NT2/D1 (cell line): ENCODE data around the gene FAM98C.

Experiments used
- YY1 ChIP-seq: IDR thresholded peaks from 2 replicates; pipeline ENCODE4 v1.6.1; 2011; ENCODE audit not compliant: insufficient read length, insufficient read depth
- ZNF274 ChIP-seq: IDR thresholded peaks from 2 replicates; pipeline ENCODE4 v1.6.1; 2011; ENCODE audit warnings: mild to moderate bottlenecking, low read depth, low read length

DNA sequence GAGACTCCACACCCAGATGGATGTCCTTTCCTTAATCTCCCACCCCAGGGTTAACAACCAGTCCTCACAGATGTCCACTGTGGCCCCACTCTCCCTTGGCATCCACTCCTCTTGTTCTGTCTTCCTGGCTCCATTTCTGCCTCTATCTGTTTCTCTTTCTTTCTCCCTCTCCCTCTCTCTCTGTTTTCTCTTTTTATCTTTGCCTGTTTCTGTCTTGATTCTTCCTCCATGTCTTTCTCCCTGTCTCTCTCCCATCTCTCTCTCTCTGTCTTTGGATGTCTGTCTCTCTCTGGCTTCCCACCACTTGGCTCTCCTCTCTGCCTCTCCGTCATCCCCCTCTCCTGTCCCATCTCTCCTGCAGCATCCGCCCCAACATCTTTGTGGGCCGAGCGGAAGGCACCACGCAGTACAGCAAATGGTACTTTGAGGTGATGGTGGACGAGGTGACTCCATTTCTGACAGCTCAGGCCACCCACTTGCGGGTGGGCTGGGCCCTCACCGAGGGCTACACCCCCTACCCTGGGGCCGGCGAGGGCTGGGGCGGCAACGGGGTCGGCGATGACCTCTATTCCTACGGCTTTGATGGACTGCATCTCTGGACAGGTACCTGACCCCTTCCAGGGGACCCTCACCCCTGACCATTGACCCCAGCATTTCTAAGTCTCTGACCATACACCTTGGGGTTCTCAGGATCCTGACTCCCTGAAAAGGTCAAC, 55.0 kb downstream of the FAM98C start:
- TF ChIP-seq YY1: no peak
- TF ChIP-seq ZNF274: no peak
